ENCODE results near the gene MRPL53. TPM values are rescaled to one million over a fixed set of nuclear protein-coding genes. Genes with fewer than 3 reads are reported as not detected.

MRPL53 gene
- total RNA-seq, 1 donor from 2014 or later = 37.7 TPM

GRCh38 chr2:74424995-74425406 lies 47.5 kb downstream of the MRPL53 start:
- no peak for TF ChIP-seq CTCF (IDR thresholded peaks at IDR 0.05)
- no peak overlapping the region for H3K4me3 ChIP-seq
- H3K27me3 ChIP-seq = no peaks in the 10 kb centered on the region
- peaks cover 0 to 3% of the 10 kb centered on the region in 2 donors for H3K4me1 ChIP-seq
- H3K36me3 ChIP-seq = peaks cover 22 to 34% of the 10 kb centered on the region in 2 donors
- H3K27ac ChIP-seq = no peak overlapping the region
- H3K9me3 ChIP-seq = no peaks in the 10 kb centered on the region
- intact Hi-C loops (cut with DNase I) = no loop called here
- no peak for DNase-seq (ENCODE audit: low spot score in 2 of 2)

GRCh38 chr2:74424139-74424992 lies 48.1 kb downstream of the MRPL53 start:
- intact Hi-C loops (cut with DNase I) = no loop called here
- Histone ChIP-seq H3K36me3 (peaks cover 16 to 27% of the 10 kb centered on the region in 2 donors), H3K4me3 (no peak overlapping the region), H3K27ac (no peak overlapping the region), H3K4me1 (peaks cover 0 to 3% of the 10 kb centered on the region in 2 donors), H3K27me3 (no peaks in the 10 kb centered on the region), H3K9me3 (no peaks in the 10 kb centered on the region)
- DNase-seq (ENCODE audit: low spot score in 2 of 2) = no peak
- no peak for TF ChIP-seq CTCF (IDR thresholded peaks at IDR 0.05)

GRCh38 chr2:74423231-74424095 lies 49.0 kb downstream of the MRPL53 start:
- no peak overlapping the region for H3K27ac ChIP-seq
- TF ChIP-seq CTCF (IDR thresholded peaks at IDR 0.05) = no peak
- no peak for DNase-seq (ENCODE audit: low spot score in 2 of 2)
- H3K36me3 ChIP-seq = peaks cover 9 to 18% of the 10 kb centered on the region in 2 donors
- no peak overlapping the region for H3K4me3 ChIP-seq
- H3K4me1 ChIP-seq = peaks cover 2 to 3% of the 10 kb centered on the region in 2 donors
- H3K9me3 ChIP-seq = no peaks in the 10 kb centered on the region
- no peaks in the 10 kb centered on the region for H3K27me3 ChIP-seq
- intact Hi-C loops (cut with DNase I) = no loop called here

Other genes starting within 250 kb of the MRPL53 start
- 0.11 TPM for gene SLC4A5, start 129.3 kb downstream of the MRPL53 start, total RNA-seq
- gene DCTN1, start 92.4 kb downstream of the MRPL53 start, total RNA-seq = 152 TPM
- gene C2orf81, start 51.1 kb downstream of the MRPL53 start, total RNA-seq = 10.3 TPM
- 5.5 TPM for gene WDR54, start 51.0 kb downstream of the MRPL53 start, total RNA-seq
- gene RTKN, start 30.7 kb downstream of the MRPL53 start, total RNA-seq = 9.5 TPM
- 79.4 TPM for gene INO80B, start 17.6 kb downstream of the MRPL53 start, total RNA-seq
- 18.1 TPM for gene WBP1, start 14.2 kb downstream of the MRPL53 start, total RNA-seq
- gene MOGS, start 7.3 kb downstream of the MRPL53 start, total RNA-seq = 71.9 TPM
- gene CCDC142, start 10.3 kb upstream of the MRPL53 start, total RNA-seq = 16.5 TPM
- gene TTC31, start 10.4 kb upstream of the MRPL53 start, total RNA-seq = 19.5 TPM
- gene LBX2, start 26.9 kb upstream of the MRPL53 start, total RNA-seq = 3.0 TPM
- not detected for gene PCGF1, start 35.0 kb upstream of the MRPL53 start, total RNA-seq
- gene TLX2, start 41.8 kb upstream of the MRPL53 start, total RNA-seq = not detected
- gene DQX1, start 53.6 kb upstream of the MRPL53 start, total RNA-seq = not detected
- gene AUP1, start 57.0 kb upstream of the MRPL53 start, total RNA-seq = 120 TPM
- gene HTRA2, start 57.3 kb upstream of the MRPL53 start, total RNA-seq = 80.1 TPM
- 19.8 TPM for gene LOXL3, start 81.3 kb upstream of the MRPL53 start, total RNA-seq
- 68.1 TPM for gene DOK1, start 82.0 kb upstream of the MRPL53 start, total RNA-seq
- gene M1AP, start 175.7 kb upstream of the MRPL53 start, total RNA-seq = not detected
- gene SEMA4F, start 181.6 kb upstream of the MRPL53 start, total RNA-seq = 0.32 TPM

Data from ascending aorta (tissue), 2 donors.